SH-SY5Y (cell line): ENCODE data around the gene CFD.

Source experiments
- GATA2 ChIP-seq: IDR thresholded peaks from 2 replicates; pipeline ENCODE4 v1.6.1; 2011; ENCODE audit warnings: mild to moderate bottlenecking, low read depth, low read length
- GATA3 ChIP-seq: IDR thresholded peaks from 2 replicates; pipeline ENCODE4 v1.6.1; 2011; ENCODE audit warnings: low read depth, mild to moderate bottlenecking, low read length, moderate library complexity

CFD gene

GRCh38 chr19:912181-913079 lies 53.0 kb downstream of the CFD start:
- no peak for TF ChIP-seq GATA2
- TF ChIP-seq GATA3, result no peak
